WERI-Rb-1 (cell line): ENCODE measurements around the gene PREX1.

Experiments used
- DNase-seq: peaks from one replicate; pipeline ENCODE4 v3.0.0-alpha.2; 2020
- H3K27ac ChIP-seq: fragments of 250-450 bp; sonication (Bioruptor Pico); 2 replicates; pipeline ENCODE4 v1.5.1; 2020; ENCODE audit warnings: mild to moderate bottlenecking, moderate library complexity
- H3K27me3 ChIP-seq: fragments of 250-450 bp; sonication (Bioruptor Pico); 2 replicates; pipeline ENCODE4 v1.5.1; 2021; ENCODE audit warnings: mild to moderate bottlenecking, low read depth, moderate library complexity; ENCODE audit not compliant: insufficient read depth, severe bottlenecking
- H3K36me3 ChIP-seq: fragments of 250-450 bp; sonication (Bioruptor Pico); 2 replicates; pipeline ENCODE4 v1.5.1; 2020; ENCODE audit warnings: mild to moderate bottlenecking, moderate library complexity
- H3K4me3 ChIP-seq: 2 replicates; pipeline ENCODE4 v1.5.1; 2011; ENCODE audit warnings: low read depth, mild to moderate bottlenecking, control low read depth, low read length
- H3K9me3 ChIP-seq: fragments of 250-450 bp; sonication (Bioruptor Pico); 2 replicates; pipeline ENCODE4 v1.5.1; 2021; ENCODE audit warnings: mild to moderate bottlenecking, moderate library complexity; ENCODE audit not compliant: severe bottlenecking
- CTCF ChIP-seq: IDR thresholded peaks from 2 replicates; pipeline ENCODE4 v1.5.1; 2011; ENCODE audit warnings: low read depth, mild to moderate bottlenecking, control low read depth, inconsistent platforms, low read length

Gene PREX1

GRCh38 chr20:48648482-48649051 lies 179.2 kb downstream of the PREX1 start:
- H3K4me3 ChIP-seq, result no peak overlapping the region
- no peak for DNase-seq
- peaks cover 86% of the 10 kb centered on the region for H3K36me3 ChIP-seq

GRCh38 chr20:48647858-48648257 lies 179.9 kb downstream of the PREX1 start:
- Histone ChIP-seq H3K27ac (no peak overlapping the region), H3K4me3 (no peak overlapping the region), H3K36me3 (peaks cover 81% of the 10 kb centered on the region), H3K27me3 (no peaks in the 10 kb centered on the region), H3K9me3 (no peaks in the 10 kb centered on the region)
- DNase-seq, result no peak
- no peak for TF ChIP-seq CTCF

More at GRCh38 chr20:48648482-48649051, 179.2 kb downstream of the PREX1 start:
- no peaks in the 10 kb centered on the region for H3K27me3 ChIP-seq
- no peak for TF ChIP-seq CTCF
- H3K27ac ChIP-seq, result no peak overlapping the region
- no peaks in the 10 kb centered on the region for H3K9me3 ChIP-seq

GRCh38 chr20:48645666-48646065 lies 182.1 kb downstream of the PREX1 start:
- Histone ChIP-seq H3K9me3 (no peaks in the 10 kb centered on the region), H3K27me3 (no peaks in the 10 kb centered on the region), H3K36me3 (peaks cover 77% of the 10 kb centered on the region), H3K27ac (no peak overlapping the region), H3K4me3 (no peak overlapping the region)
- TF ChIP-seq CTCF, result no peak
- no peak for DNase-seq

- no peaks in the 10 kb centered on the region for H3K9me3 ChIP-seq
- no peak for TF ChIP-seq CTCF
- DNase-seq, result no peak
- H3K27me3 ChIP-seq, result no peaks in the 10 kb centered on the region
- H3K27ac ChIP-seq, result no peak overlapping the region
- peaks cover 76% of the 10 kb centered on the region for H3K36me3 ChIP-seq
- H3K4me3 ChIP-seq, result no peak overlapping the region
These were observed 183.4 kb downstream of the PREX1 start for GRCh38 chr20:48644286-48644828.

GRCh38 chr20:48642105-48642880 lies 185.5 kb downstream of the PREX1 start:
- no peak overlapping the region for H3K4me3 ChIP-seq
- H3K27ac ChIP-seq, result no peak overlapping the region
- peaks cover 71% of the 10 kb centered on the region for H3K36me3 ChIP-seq
- H3K9me3 ChIP-seq, result no peaks in the 10 kb centered on the region
- no peaks in the 10 kb centered on the region for H3K27me3 ChIP-seq
- TF ChIP-seq CTCF, result no peak
- DNase-seq, result no peak
